Measurements from ENCODE around the gene RNPEPL1.

Gene RNPEPL1

DNA sequence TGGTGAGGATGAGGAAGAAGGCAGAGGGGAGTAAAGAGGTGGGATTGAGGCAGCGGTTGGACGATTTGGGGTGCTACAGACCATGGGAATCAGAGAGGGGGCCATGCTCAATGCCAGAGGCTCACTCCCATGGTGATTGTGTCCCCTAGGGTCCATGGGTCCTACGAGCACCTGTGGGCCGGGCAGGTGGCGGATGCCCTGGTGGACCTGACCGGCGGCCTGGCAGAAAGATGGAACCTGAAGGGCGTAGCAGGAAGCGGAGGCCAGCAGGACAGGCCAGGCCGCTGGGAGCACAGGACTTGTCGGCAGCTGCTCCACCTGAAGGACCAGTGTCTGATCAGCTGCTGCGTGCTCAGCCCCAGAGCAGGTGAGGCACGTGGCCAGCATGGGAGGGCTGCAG is 23.5 kb downstream of the RNPEPL1 start:
- DNase-seq (ENCODE audit: low read depth): no peak
- in situ Hi-C loops (cut with HindIII; ENCODE audit: low sequenced_read_pairs): no loop called here
- TF ChIP-seq, protein P1, sequence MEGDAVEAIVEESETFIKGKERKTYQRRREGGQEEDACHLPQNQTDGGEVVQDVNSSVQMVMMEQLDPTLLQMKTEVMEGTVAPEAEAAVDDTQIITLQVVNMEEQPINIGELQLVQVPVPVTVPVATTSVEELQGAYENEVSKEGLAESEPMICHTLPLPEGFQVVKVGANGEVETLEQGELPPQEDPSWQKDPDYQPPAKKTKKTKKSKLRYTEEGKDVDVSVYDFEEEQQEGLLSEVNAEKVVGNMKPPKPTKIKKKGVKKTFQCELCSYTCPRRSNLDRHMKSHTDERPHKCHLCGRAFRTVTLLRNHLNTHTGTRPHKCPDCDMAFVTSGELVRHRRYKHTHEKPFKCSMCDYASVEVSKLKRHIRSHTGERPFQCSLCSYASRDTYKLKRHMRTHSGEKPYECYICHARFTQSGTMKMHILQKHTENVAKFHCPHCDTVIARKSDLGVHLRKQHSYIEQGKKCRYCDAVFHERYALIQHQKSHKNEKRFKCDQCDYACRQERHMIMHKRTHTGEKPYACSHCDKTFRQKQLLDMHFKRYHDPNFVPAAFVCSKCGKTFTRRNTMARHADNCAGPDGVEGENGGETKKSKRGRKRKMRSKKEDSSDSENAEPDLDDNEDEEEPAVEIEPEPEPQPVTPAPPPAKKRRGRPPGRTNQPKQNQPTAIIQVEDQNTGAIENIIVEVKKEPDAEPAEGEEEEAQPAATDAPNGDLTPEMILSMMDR (IDR thresholded peaks at IDR 0.05; ENCODE audit: low read depth, low read length, missing control alignments): no peak
- no peak overlapping the region for H3K4me3 ChIP-seq (ENCODE audit: low read depth, low read length)

DNA sequence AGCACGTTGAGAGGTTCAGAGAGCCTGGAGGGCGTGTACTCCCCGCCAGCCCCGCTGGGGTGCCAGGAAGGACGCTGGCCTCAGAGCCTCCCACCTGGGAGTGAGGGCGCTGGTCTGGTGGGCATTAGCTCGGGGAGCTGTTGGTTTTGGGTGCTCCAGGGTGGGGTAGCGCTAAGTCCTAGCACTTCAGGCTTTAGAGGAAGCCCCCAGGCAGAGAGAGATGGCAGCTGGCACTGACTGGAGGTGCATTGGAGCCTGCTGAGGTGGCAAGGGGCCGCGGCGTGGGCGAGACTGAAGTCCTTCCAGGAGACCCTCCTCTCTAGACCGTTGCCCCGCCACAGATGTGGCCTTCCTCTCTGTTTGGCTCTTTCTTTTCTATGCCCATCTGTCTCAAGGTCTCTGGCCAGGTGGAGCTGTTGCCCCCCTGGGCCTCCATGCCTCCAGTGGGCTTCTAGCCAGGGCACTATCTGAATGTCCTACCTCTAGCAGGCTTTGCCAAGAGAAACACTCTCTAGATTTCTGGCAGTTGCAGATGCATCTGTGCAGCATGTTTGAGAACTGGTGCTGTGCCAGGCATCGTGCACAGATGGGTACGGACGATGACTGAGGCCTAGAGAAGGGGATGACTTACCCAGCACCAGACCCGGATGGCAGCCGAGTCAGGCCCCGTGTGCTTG is 24.9 kb downstream of the RNPEPL1 start:
- H3K4me3 ChIP-seq (ENCODE audit: low read depth, low read length): no peak overlapping the region
- no peak for DNase-seq (ENCODE audit: low read depth)
- TF ChIP-seq, protein P1 (IDR thresholded peaks at IDR 0.05; ENCODE audit: low read depth, low read length, missing control alignments): no peak
- in situ Hi-C loops (cut with HindIII; ENCODE audit: low sequenced_read_pairs): no loop called here

GRCh38 chr2:240593703-240594451 is 25.6 kb downstream of the RNPEPL1 start:
- TF ChIP-seq, protein P1 (IDR thresholded peaks at IDR 0.05; ENCODE audit: low read depth, low read length, missing control alignments): no peak
- no peak for DNase-seq (ENCODE audit: low read depth)
- H3K4me3 ChIP-seq (ENCODE audit: low read depth, low read length): no peak overlapping the region
- in situ Hi-C loops (cut with HindIII; ENCODE audit: low sequenced_read_pairs): no loop called here

GRCh38 chr2:240594511-240595380 is 26.5 kb downstream of the RNPEPL1 start:
- DNase-seq (ENCODE audit: low read depth): no peak
- H3K4me3 ChIP-seq (ENCODE audit: low read depth, low read length): no peak overlapping the region
- TF ChIP-seq, protein P1 (IDR thresholded peaks at IDR 0.05; ENCODE audit: low read depth, low read length, missing control alignments): no peak
- in situ Hi-C loops (cut with HindIII; ENCODE audit: low sequenced_read_pairs): no loop called here

DNA sequence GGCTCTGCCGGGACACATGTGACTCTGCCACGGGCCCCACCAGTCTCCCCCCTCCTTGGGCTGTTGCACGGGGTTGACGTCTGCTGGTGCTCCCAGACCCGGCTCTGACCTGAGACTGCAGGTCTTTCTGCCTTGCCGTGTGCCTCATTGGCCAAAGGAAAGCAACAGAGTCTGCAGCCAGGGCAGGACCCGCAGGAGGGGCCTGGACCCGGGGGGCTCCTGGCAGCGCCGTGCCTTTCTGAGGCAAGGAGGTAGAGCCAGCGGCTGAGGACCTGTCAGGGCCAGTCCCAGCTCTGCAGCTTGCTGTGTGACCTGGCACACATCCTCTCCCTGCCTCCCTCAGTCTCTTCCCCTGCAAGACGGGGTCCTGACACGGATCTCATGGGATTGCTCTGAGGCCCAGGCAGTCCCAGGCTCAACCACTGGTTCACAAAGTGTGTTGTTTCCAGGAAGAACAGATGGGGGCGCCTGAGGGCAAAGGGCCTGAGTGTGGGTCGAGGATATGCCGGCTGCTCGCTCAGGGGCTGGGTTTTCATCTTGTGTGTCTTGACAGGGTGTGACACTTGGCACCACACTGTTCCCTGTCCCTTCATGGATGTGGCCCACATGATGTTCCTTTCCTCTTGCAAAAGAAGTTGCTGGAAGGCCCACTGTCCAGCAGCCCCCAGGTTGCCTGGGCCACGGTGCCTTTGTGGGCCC is 27.2 kb downstream of the RNPEPL1 start:
- DNase-seq (ENCODE audit: low read depth): no peak
- H3K4me3 ChIP-seq (ENCODE audit: low read depth, low read length): no peak overlapping the region
- in situ Hi-C loops (cut with HindIII; ENCODE audit: low sequenced_read_pairs): no loop called here
- TF ChIP-seq, protein P1 (IDR thresholded peaks at IDR 0.05; ENCODE audit: low read depth, low read length, missing control alignments): peak; percentile 50

DNA sequence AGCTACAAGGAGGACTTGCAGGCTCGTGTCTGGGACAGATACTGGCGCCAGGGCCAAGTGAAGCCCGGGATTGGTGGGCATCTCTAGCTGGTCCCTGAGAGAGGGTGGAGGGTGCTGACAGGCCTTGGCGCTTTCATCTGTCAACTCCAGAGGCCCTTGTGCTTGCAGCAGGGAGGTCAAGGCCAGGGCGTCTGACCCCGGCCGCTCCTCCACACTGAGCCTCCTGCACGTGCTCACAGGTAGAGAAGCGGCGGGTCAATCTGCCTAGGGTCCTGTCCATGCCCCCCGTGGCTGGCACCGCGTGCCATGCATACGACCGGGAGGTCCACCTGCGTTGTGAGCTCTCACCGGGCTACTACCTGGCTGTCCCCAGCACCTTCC is 27.8 kb downstream of the RNPEPL1 start:
- H3K4me3 ChIP-seq (ENCODE audit: low read depth, low read length): no peak overlapping the region
- DNase-seq (ENCODE audit: low read depth): no peak
- in situ Hi-C loops (cut with HindIII; ENCODE audit: low sequenced_read_pairs): no loop called here
- TF ChIP-seq, protein P1 (IDR thresholded peaks at IDR 0.05; ENCODE audit: low read depth, low read length, missing control alignments): no peak
